HepG2 (cell line): Measurements from ENCODE around the gene CMIP. TPM values are rescaled to one million over a fixed set of nuclear protein-coding genes. Genes with fewer than 3 reads are reported as not detected.

Source experiments
- E2F2 ChIP-seq: sonication (generic); formaldehyde crosslinking; IDR thresholded peaks from 2 replicates; pipeline ENCODE4 v1.4.0; 2020; ENCODE audit warnings: missing genetic modification reagents, borderline replicate concordance
- HNRNPK ChIP-seq: fragments of 200-400 bp; formaldehyde crosslinking; IDR thresholded peaks from 2 replicates; pipeline ENCODE4 v1.6.1; 2018; ENCODE audit warnings: low read length, low read depth, moderate library complexity, mild to moderate bottlenecking; ENCODE audit not compliant: poor library complexity, severe bottlenecking
- KLF15 ChIP-seq: sonication (generic); formaldehyde crosslinking; IDR thresholded peaks from 2 replicates; pipeline ENCODE4 v1.8.1; 2023; ENCODE audit warnings: borderline replicate concordance, mild to moderate bottlenecking, inconsistent platforms, missing genetic modification reagents, mixed read lengths
- KMT2A ChIP-seq: sonication (generic); formaldehyde crosslinking; IDR thresholded peaks from 2 replicates; pipeline ENCODE4 v1.4.0; 2020; ENCODE audit warnings: missing genetic modification reagents
- MIER3 ChIP-seq: IDR thresholded peaks from 2 replicates; pipeline ENCODE4 v1.6.1; 2016; ENCODE audit warnings: missing compliant biosample characterization, borderline replicate concordance
- MXD4 ChIP-seq: IDR thresholded peaks from 2 replicates; pipeline ENCODE4 v1.6.1; 2016; ENCODE audit warnings: mild to moderate bottlenecking, missing biosample characterization, missing genetic modification reagents
- TBP ChIP-seq: sonication (generic); formaldehyde crosslinking; IDR thresholded peaks from 2 replicates; pipeline ENCODE4 v1.5.0; 2020; ENCODE audit warnings: missing genetic modification reagents
- ZFP82 ChIP-seq: sonication (generic); formaldehyde crosslinking; IDR thresholded peaks from 2 replicates; pipeline ENCODE4 v1.5.1; 2020; ENCODE audit warnings: mild to moderate bottlenecking, missing genetic modification reagents, borderline replicate concordance
- ZNF121 ChIP-seq: sonication (generic); formaldehyde crosslinking; IDR thresholded peaks from 2 replicates; pipeline ENCODE4 v1.5.0; 2020; ENCODE audit warnings: mild to moderate bottlenecking, missing genetic modification reagents
- ZNF614 ChIP-seq: IDR thresholded peaks from 2 replicates; pipeline ENCODE4 v1.6.1; 2018; ENCODE audit warnings: missing biosample characterization, missing genetic modification reagents, inconsistent platforms, borderline replicate concordance
- ZNF878 ChIP-seq: sonication (generic); formaldehyde crosslinking; IDR thresholded peaks from 2 replicates; pipeline ENCODE4 v1.8.1; 2023; ENCODE audit warnings: mild to moderate bottlenecking, missing genetic modification reagents, moderate library complexity
- polyA plus RNA-seq, 8 experiments: library from polyadenylated mRNA; depleted of rRNA in 3 of 8; stranded (reverse) in 7 of 8; unstranded in 1 of 8; fragments of >200 nt; fragmentation: Illumina TruSeq in 4 of 8; extraction: Trizol in 4 of 8; gene quantifications; 2 replicates each; pipeline versions ENCODE4 v1.2.1 to v1.2.3, GENCODE V29; 2011 to 2016; ENCODE audit warnings: low read depth in 4 of 8, missing spikeins in 1 of 8, mixed read lengths in 1 of 8; ENCODE audit not compliant: insufficient read depth in 1 of 8
- total RNA-seq, 5 experiments: library from RNA; depleted of rRNA; stranded (reverse); fragments of >200 nt; fragmentation: Illumina TruSeq; extraction: Trizol; gene quantifications; 2 replicates each; pipeline ENCODE4 v1.2.3, GENCODE V29; 2016; ENCODE audit warnings: low read depth in 1 of 5
- TF ChIP-seq, protein P1 (sequence below): sonication (generic); formaldehyde crosslinking; conservative IDR thresholded peaks from 2 replicates; pipeline ENCODE4 v1.4.0; 2020; ENCODE audit warnings: mild to moderate bottlenecking, missing genetic modification reagents, moderate library complexity
- TF ChIP-seq, protein P2 (sequence below): IDR thresholded peaks from 2 replicates; pipeline ENCODE4 v1.6.1; 2016
- TF ChIP-seq, protein P3 (sequence below), 2 experiments: sonication (generic) in 1 of 2; formaldehyde crosslinking in 1 of 2; IDR thresholded peaks; 2 replicates each; pipeline versions ENCODE4 v1.4.0 to v1.6.1; 2016 to 2020; ENCODE audit warnings: borderline replicate concordance in 1 of 2, low read depth in 1 of 2, mild to moderate bottlenecking in 1 of 2, missing genetic modification reagents in 1 of 2
- TF ChIP-seq, protein P4 (sequence below): fragments of 450-650 bp; IDR thresholded peaks from 2 replicates; pipeline ENCODE4 v1.6.1; 2016

Gene CMIP
- total and polyA plus RNA-seq, 2 of the 13 experiments (the other 11 are each of a cell fraction or from before 2014, with no cell fraction given) = 10.9 to 18.1 TPM

- TF ChIP-seq, protein P1, sequence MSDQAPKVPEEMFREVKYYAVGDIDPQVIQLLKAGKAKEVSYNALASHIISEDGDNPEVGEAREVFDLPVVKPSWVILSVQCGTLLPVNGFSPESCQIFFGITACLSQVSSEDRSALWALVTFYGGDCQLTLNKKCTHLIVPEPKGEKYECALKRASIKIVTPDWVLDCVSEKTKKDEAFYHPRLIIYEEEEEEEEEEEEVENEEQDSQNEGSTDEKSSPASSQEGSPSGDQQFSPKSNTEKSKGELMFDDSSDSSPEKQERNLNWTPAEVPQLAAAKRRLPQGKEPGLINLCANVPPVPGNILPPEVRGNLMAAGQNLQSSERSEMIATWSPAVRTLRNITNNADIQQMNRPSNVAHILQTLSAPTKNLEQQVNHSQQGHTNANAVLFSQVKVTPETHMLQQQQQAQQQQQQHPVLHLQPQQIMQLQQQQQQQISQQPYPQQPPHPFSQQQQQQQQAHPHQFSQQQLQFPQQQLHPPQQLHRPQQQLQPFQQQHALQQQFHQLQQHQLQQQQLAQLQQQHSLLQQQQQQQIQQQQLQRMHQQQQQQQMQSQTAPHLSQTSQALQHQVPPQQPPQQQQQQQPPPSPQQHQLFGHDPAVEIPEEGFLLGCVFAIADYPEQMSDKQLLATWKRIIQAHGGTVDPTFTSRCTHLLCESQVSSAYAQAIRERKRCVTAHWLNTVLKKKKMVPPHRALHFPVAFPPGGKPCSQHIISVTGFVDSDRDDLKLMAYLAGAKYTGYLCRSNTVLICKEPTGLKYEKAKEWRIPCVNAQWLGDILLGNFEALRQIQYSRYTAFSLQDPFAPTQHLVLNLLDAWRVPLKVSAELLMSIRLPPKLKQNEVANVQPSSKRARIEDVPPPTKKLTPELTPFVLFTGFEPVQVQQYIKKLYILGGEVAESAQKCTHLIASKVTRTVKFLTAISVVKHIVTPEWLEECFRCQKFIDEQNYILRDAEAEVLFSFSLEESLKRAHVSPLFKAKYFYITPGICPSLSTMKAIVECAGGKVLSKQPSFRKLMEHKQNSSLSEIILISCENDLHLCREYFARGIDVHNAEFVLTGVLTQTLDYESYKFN (CRISPR knock-in tag) = peak; percentile 94
- TF ChIP-seq ZNF878 (CRISPR knock-in tag) = no peak; the same call in 1 of the 2 replicates
- TF ChIP-seq KLF15 (CRISPR knock-in tag) = no peak
- no peak for TF ChIP-seq ZFP82 (CRISPR knock-in tag)
- TF ChIP-seq KMT2A = peak; percentile 56; the same call in 1 of the 2 replicates
- TF ChIP-seq, protein P2, sequence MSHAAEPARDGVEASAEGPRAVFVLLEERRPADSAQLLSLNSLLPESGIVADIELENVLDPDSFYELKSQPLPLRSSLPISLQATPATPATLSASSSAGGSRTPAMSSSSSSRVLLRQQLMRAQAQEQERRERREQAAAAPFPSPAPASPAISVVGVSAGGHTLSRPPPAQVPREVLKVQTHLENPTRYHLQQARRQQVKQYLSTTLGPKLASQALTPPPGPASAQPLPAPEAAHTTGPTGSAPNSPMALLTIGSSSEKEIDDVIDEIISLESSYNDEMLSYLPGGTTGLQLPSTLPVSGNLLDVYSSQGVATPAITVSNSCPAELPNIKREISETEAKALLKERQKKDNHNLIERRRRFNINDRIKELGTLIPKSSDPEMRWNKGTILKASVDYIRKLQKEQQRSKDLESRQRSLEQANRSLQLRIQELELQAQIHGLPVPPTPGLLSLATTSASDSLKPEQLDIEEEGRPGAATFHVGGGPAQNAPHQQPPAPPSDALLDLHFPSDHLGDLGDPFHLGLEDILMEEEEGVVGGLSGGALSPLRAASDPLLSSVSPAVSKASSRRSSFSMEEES (CRISPR knock-in tag) = peak; percentile 53; the same call in 1 of the 2 replicates
- TF ChIP-seq, protein P3, sequence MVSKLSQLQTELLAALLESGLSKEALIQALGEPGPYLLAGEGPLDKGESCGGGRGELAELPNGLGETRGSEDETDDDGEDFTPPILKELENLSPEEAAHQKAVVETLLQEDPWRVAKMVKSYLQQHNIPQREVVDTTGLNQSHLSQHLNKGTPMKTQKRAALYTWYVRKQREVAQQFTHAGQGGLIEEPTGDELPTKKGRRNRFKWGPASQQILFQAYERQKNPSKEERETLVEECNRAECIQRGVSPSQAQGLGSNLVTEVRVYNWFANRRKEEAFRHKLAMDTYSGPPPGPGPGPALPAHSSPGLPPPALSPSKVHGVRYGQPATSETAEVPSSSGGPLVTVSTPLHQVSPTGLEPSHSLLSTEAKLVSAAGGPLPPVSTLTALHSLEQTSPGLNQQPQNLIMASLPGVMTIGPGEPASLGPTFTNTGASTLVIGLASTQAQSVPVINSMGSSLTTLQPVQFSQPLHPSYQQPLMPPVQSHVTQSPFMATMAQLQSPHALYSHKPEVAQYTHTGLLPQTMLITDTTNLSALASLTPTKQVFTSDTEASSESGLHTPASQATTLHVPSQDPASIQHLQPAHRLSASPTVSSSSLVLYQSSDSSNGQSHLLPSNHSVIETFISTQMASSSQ (IDR thresholded peaks at IDR 0.05; ENCODE audit: low read depth) = peak; percentile 34; the same call in 1 of the 2 replicates
- TF ChIP-seq, protein P3 (CRISPR knock-in tag; IDR thresholded peaks at IDR 0.05; ENCODE audit: borderline replicate concordance) = peak; percentile 65
- TF ChIP-seq, protein P4, sequence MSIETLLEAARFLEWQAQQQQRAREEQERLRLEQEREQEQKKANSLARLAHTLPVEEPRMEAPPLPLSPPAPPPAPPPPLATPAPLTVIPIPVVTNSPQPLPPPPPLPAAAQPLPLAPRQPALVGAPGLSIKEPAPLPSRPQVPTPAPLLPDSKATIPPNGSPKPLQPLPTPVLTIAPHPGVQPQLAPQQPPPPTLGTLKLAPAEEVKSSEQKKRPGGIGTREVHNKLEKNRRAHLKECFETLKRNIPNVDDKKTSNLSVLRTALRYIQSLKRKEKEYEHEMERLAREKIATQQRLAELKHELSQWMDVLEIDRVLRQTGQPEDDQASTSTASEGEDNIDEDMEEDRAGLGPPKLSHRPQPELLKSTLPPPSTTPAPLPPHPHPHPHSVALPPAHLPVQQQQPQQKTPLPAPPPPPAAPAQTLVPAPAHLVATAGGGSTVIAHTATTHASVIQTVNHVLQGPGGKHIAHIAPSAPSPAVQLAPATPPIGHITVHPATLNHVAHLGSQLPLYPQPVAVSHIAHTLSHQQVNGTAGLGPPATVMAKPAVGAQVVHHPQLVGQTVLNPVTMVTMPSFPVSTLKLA = peak; percentile 39; the same call in 1 of the 2 replicates
- no peak for TF ChIP-seq HNRNPK
- TF ChIP-seq TBP (CRISPR knock-in tag) = no peak
- TF ChIP-seq MXD4 = no peak
- no peak for TF ChIP-seq E2F2 (CRISPR knock-in tag)
- TF ChIP-seq ZNF121 (CRISPR knock-in tag) = no peak
- TF ChIP-seq MIER3 = peak; percentile 72; the same call in 1 of the 2 replicates
- peak; percentile 87 for TF ChIP-seq ZNF614 (CRISPR knock-in tag)
Measured at GRCh38 chr16:81481207-81481821, 36.7 kb downstream of the CMIP start (continued).
